Neuronal stem cell (in vitro differentiated cells): ENCODE data around the gene GPC1.

Experiments used
- DNase-seq: peaks from one replicate; pipeline ENCODE4 v3.0.0-alpha.2; 2013; ENCODE audit warnings: low spot score
- H2AFZ ChIP-seq: one replicate; pipeline ENCODE4 v1.6.1; 2013; ENCODE audit warnings: mild to moderate bottlenecking, low read length, inconsistent platforms
- H2AK5ac ChIP-seq: 2 replicates; pipeline ENCODE4 v1.6.1; 2013; ENCODE audit warnings: low read depth, mild to moderate bottlenecking, inconsistent platforms, low read length, moderate library complexity, mixed read lengths
- H2BK120ac ChIP-seq: 2 replicates; pipeline ENCODE4 v1.6.1; 2013; ENCODE audit warnings: low read depth, mild to moderate bottlenecking, inconsistent platforms, low read length, moderate library complexity, mixed read lengths
- H2BK12ac ChIP-seq: one replicate; pipeline ENCODE4 v1.6.1; 2013; ENCODE audit warnings: low read length, inconsistent platforms
- H2BK15ac ChIP-seq: 2 replicates; pipeline ENCODE4 v1.6.1; 2013; ENCODE audit warnings: mild to moderate bottlenecking, low read length, inconsistent platforms, mixed read lengths
- H2BK5ac ChIP-seq: one replicate; pipeline ENCODE4 v1.6.1; 2013; ENCODE audit warnings: inconsistent platforms, mild to moderate bottlenecking, low read length, moderate library complexity
- H3K14ac ChIP-seq: one replicate; pipeline ENCODE4 v1.6.1; 2013; ENCODE audit warnings: low read length, inconsistent platforms
- H3K18ac ChIP-seq: 2 replicates; pipeline ENCODE4 v1.6.1; 2013; ENCODE audit warnings: low read length, inconsistent platforms
- H3K23ac ChIP-seq: 2 replicates; pipeline ENCODE4 v1.6.1; 2013; ENCODE audit warnings: low read depth, mild to moderate bottlenecking, mixed read lengths, low read length, inconsistent platforms; ENCODE audit not compliant: poor library complexity
- H3K27ac ChIP-seq: replicated peaks from 3 replicates; pipeline ENCODE4 v1.5.1; 2013; ENCODE audit warnings: low read length, inconsistent platforms
- H3K27me3 ChIP-seq, 3 experiments: 2 replicates each; pipeline ENCODE4 v1.6.1; 2013; ENCODE audit warnings: low read length in 3 of 3, mild to moderate bottlenecking in 2 of 3, inconsistent platforms in 1 of 3, low read depth in 1 of 3, mixed read lengths in 1 of 3, moderate library complexity in 1 of 3; ENCODE audit not compliant: control insufficient read depth in 3 of 3, insufficient read depth in 3 of 3
- H3K36me3 ChIP-seq, 2 donors: replicated peaks in 1 of 2; 2 replicates each; pipeline ENCODE4 v1.6.1; 2013; ENCODE audit warnings: low read length in 2 of 2; ENCODE audit not compliant: control insufficient read depth in 2 of 2, insufficient read depth in 2 of 2
- H3K4ac ChIP-seq: 2 replicates; pipeline ENCODE4 v1.6.1; 2013; ENCODE audit warnings: inconsistent platforms, mild to moderate bottlenecking, low read length, moderate library complexity
- H3K4me1 ChIP-seq, 2 donors: 1 replicate in 1 of 2; 2 replicates in 1 of 2; pipeline ENCODE4 v1.6.1; 2013; ENCODE audit warnings: low read length in 2 of 2, low read depth in 1 of 2; ENCODE audit not compliant: control insufficient read depth in 2 of 2, insufficient read depth in 1 of 2
- H3K4me2 ChIP-seq: one replicate; pipeline ENCODE4 v1.6.1; 2013; ENCODE audit warnings: mild to moderate bottlenecking, low read length, inconsistent platforms; ENCODE audit not compliant: insufficient read depth, poor library complexity, severe bottlenecking
- H3K4me3 ChIP-seq, 2 donors: 2 replicates each; pipeline ENCODE4 v1.5.1; 2013; ENCODE audit warnings: low read length in 2 of 2, mild to moderate bottlenecking in 2 of 2, inconsistent platforms in 1 of 2, moderate library complexity in 1 of 2
- H3K79me1 ChIP-seq: one replicate; pipeline ENCODE4 v1.6.1; 2013; ENCODE audit warnings: low read depth, mild to moderate bottlenecking, inconsistent platforms, low read length, moderate library complexity
- H3K9ac ChIP-seq: one replicate; pipeline ENCODE4 v1.6.1; 2013; ENCODE audit warnings: mild to moderate bottlenecking, low read depth, low read length, inconsistent platforms; ENCODE audit not compliant: poor library complexity
- H3K9me3 ChIP-seq, 2 donors: replicated peaks in 1 of 2; 2 replicates each; pipeline versions ENCODE3 to v1.6.1; 2013; ENCODE audit warnings: low read length in 2 of 2, mild to moderate bottlenecking in 2 of 2, inconsistent platforms in 1 of 2, low read depth in 1 of 2, mixed read lengths in 1 of 2, moderate library complexity in 1 of 2; ENCODE audit not compliant: control insufficient read depth in 2 of 2, insufficient read depth in 1 of 2
- H4K8ac ChIP-seq: one replicate; pipeline ENCODE4 v1.6.1; 2013; ENCODE audit warnings: low read depth, mild to moderate bottlenecking, inconsistent platforms, low read length, moderate library complexity
- H4K91ac ChIP-seq: one replicate; pipeline ENCODE4 v1.6.1; 2013; ENCODE audit warnings: low read length, low read depth, mild to moderate bottlenecking, inconsistent platforms; ENCODE audit not compliant: poor library complexity
- WGBS, 2 donors: extraction: QIAGEN DNeasy Blood & Tissue Kit; methylation state at CpG; one replicate each; pipeline ENCODE4 v1.1.7; 2013; ENCODE audit warnings: missing lambda C conversion rate in 2 of 2, mixed read lengths in 1 of 2; ENCODE audit not compliant: insufficient read length in 2 of 2, insufficient replicate concordance in 1 of 2; ENCODE audit errors: extremely low coverage in 2 of 2; 5-methylcytosine and 5-hydroxymethylcytosine counted together

The GPC1 gene

DNA sequence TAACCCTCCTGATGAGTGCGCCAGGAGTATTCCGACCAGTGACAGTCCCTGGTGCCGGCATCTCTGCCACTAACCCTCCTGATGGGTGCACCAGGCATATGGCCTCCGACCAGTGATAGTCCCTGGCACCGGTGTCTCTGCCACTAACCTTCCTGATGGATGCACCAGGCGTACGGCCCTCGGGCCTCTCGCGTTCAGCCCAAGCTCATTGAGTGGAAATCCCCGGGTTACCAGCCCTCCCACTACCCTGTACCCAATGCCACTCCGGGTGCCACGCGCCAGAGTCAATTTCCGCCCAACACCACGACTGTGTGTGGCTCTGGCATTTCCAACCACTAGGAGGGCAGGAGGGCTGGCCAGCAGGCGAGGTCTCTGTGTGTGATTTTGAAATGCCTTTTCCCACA is 11.7 kb upstream of the GPC1 start:
- no peaks in the 10 kb centered on the region for H3K27me3 ChIP-seq
- H3K9me3 ChIP-seq = peaks cover 34 to 47% of the 10 kb centered on the region in 2 donors
- no peak overlapping the region for H2BK15ac ChIP-seq
- H3K79me1 ChIP-seq = no peaks in the 10 kb centered on the region
- no CpG with 5 or more reads among the region's 17 CpGs for WGBS, 2 donors
- no peak overlapping the region for H2AK5ac ChIP-seq
- H3K4me3 ChIP-seq = no peak overlapping the region
- H2BK120ac ChIP-seq = no peak overlapping the region
- no peak overlapping the region for H3K27ac ChIP-seq
- no peaks in the 10 kb centered on the region for H3K36me3 ChIP-seq
- H4K8ac ChIP-seq = no peak overlapping the region
- H3K4me1 ChIP-seq = peaks cover 0 to 10% of the 10 kb centered on the region in 2 donors
- H2BK5ac ChIP-seq = no peak overlapping the region
- H3K9ac ChIP-seq = no peak overlapping the region
- H4K91ac ChIP-seq = no peak overlapping the region
- H3K18ac ChIP-seq = no peak overlapping the region
- DNase-seq = no peak
- H3K14ac ChIP-seq = no peak overlapping the region
- no peak overlapping the region for H3K4ac ChIP-seq
- H2BK12ac ChIP-seq = no peak overlapping the region
- H2AFZ ChIP-seq = no peak overlapping the region
- H3K23ac ChIP-seq = peak overlapping the region; percentile 35
- no peak overlapping the region for H3K4me2 ChIP-seq

- peak overlapping the region; percentile 23 for H2BK120ac ChIP-seq
- H3K18ac ChIP-seq = peak overlapping the region; percentile 59
- H3K4me1 ChIP-seq = peaks cover 0 to 10% of the 10 kb centered on the region in 2 donors
- no peak overlapping the region for H3K27ac ChIP-seq
- peak overlapping the region; percentile 21 for H2BK15ac ChIP-seq
- no peak for DNase-seq
- H3K14ac ChIP-seq = no peak overlapping the region
- WGBS, 2 donors = no CpG with 5 or more reads among the region's 29 CpGs
- H4K8ac ChIP-seq = no peak overlapping the region
- no peak overlapping the region for H3K23ac ChIP-seq
- H2AFZ ChIP-seq = no peak overlapping the region
- no peaks in the 10 kb centered on the region for H3K79me1 ChIP-seq
- no peak overlapping the region for H2BK5ac ChIP-seq
- H3K36me3 ChIP-seq = no peaks in the 10 kb centered on the region
- no peak overlapping the region for H3K9ac ChIP-seq
- H2BK12ac ChIP-seq = no peak overlapping the region
- H2AK5ac ChIP-seq = peak overlapping the region; percentile 32
- H3K4ac ChIP-seq = no peak overlapping the region
- no peaks in the 10 kb centered on the region for H3K27me3 ChIP-seq
- H4K91ac ChIP-seq = no peak overlapping the region
- H3K4me3 ChIP-seq = peak overlapping the region in 1 of 2 donors; percentile 6
- peaks cover 27 to 40% of the 10 kb centered on the region in 2 donors for H3K9me3 ChIP-seq
- H3K4me2 ChIP-seq = no peak overlapping the region
Observed at GRCh38 chr2:240424341-240425235, 10.9 kb upstream of the GPC1 start.

- Histone ChIP-seq H3K4me1 (peaks cover 0 to 10% of the 10 kb centered on the region in 2 donors), H3K18ac (no peak overlapping the region), H3K4me2 (no peak overlapping the region), H2BK15ac (no peak overlapping the region), H3K79me1 (no peaks in the 10 kb centered on the region), H3K27me3 (no peaks in the 10 kb centered on the region), H2BK120ac (no peak overlapping the region), H3K36me3 (no peaks in the 10 kb centered on the region), H2BK12ac (no peak overlapping the region), H3K9me3 (peaks cover 25 to 35% of the 10 kb centered on the region in 2 donors), H2BK5ac (no peak overlapping the region), H3K14ac (no peak overlapping the region), H3K23ac (no peak overlapping the region), H3K4me3 (no peak overlapping the region), H3K27ac (no peak overlapping the region), H2AK5ac (peak overlapping the region; percentile 32), H3K9ac (no peak overlapping the region), H4K91ac (no peak overlapping the region), H3K4ac (no peak overlapping the region), H2AFZ (no peak overlapping the region), H4K8ac (no peak overlapping the region)
- no CpG with 5 or more reads among the region's 6 CpGs for WGBS, 2 donors
- DNase-seq = no peak
Observed at GRCh38 chr2:240425236-240425615, 10.2 kb upstream of the GPC1 start.

DNA sequence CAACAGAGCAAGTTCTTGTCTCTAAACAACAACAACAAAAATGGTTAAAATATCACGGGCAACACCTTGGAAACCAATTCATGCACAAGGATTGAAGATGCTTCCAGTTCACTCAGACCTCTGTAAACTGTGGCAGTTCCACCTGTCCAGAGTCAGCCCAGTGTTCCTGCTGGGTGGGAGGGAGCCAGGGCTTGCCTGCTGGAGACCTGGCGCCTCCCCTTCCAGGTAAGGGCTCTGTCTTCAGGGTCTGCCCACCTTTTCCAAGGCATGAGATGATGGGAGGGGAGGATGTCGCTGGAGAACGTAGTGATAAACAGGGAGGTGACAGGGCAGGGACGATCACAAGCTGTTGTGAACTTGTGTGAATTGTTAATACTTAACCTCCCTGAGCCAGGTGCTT is 9.8 kb upstream of the GPC1 start:
- Histone ChIP-seq H3K23ac (no peak overlapping the region), H3K9me3 (peaks cover 25 to 31% of the 10 kb centered on the region in 2 donors), H3K79me1 (no peaks in the 10 kb centered on the region), H2AFZ (no peak overlapping the region), H4K8ac (no peak overlapping the region), H3K27ac (no peak overlapping the region), H2BK5ac (no peak overlapping the region), H3K9ac (no peak overlapping the region), H3K14ac (no peak overlapping the region), H3K36me3 (no peaks in the 10 kb centered on the region), H3K4ac (no peak overlapping the region), H3K18ac (no peak overlapping the region), H4K91ac (no peak overlapping the region), H3K4me1 (peaks cover 0 to 10% of the 10 kb centered on the region in 2 donors), H3K4me2 (no peak overlapping the region), H2BK120ac (no peak overlapping the region), H2BK12ac (no peak overlapping the region), H3K27me3 (no peaks in the 10 kb centered on the region), H2BK15ac (no peak overlapping the region), H2AK5ac (no peak overlapping the region), H3K4me3 (no peak overlapping the region)
- WGBS, 2 donors = no CpG with 5 or more reads among the region's 5 CpGs
- no peak for DNase-seq
